Hepatocyte (in vitro differentiated cells): ENCODE measurements around the gene COL19A1.

Source experiments
- EZH2 ChIP-seq: fragments of 200-600 bp; sonication (generic); IDR thresholded peaks from 2 replicates; pipeline ENCODE4 v1.6.1; 2016; ENCODE audit warnings: antibody characterized with exemption, mild to moderate bottlenecking, borderline replicate concordance
- TF ChIP-seq, protein P1 (sequence below): fragments of 200-600 bp; sonication (generic); IDR thresholded peaks from 2 replicates; pipeline ENCODE4 v1.5.1; 2016; ENCODE audit warnings: antibody characterized with exemption, mild to moderate bottlenecking; ENCODE audit not compliant: poor library complexity

DNA sequence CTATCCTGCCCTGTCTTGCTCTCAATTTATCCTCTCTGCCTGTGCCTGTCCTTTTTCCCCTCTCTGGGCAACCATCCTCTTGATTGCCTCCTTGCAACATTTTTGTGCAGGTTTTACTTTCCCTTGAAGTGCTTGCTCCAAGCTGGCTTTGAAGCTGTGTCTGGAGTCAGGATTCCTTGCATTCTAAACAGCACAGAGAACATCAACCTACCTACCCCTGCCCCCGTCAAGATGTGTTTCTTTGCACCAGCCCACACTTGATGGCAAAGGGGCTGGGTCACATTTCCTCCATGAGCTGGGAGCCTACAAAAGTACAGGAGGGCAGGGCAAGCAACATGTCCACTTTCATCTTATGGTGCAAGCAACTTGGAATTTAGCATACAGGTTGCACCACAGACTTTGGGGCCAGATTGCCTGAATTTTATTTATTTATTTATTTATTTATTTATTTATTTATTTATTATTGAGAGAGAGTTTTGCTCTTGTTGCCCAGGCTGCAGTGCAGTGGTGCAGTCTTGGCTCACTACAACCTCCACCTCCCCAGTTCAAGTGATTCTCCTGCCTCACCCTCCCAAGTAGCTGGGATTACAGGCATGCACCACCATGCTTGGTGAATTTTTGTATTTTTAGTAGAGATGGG lies 206.3 kb downstream of the COL19A1 start:
- TF ChIP-seq, protein P1, sequence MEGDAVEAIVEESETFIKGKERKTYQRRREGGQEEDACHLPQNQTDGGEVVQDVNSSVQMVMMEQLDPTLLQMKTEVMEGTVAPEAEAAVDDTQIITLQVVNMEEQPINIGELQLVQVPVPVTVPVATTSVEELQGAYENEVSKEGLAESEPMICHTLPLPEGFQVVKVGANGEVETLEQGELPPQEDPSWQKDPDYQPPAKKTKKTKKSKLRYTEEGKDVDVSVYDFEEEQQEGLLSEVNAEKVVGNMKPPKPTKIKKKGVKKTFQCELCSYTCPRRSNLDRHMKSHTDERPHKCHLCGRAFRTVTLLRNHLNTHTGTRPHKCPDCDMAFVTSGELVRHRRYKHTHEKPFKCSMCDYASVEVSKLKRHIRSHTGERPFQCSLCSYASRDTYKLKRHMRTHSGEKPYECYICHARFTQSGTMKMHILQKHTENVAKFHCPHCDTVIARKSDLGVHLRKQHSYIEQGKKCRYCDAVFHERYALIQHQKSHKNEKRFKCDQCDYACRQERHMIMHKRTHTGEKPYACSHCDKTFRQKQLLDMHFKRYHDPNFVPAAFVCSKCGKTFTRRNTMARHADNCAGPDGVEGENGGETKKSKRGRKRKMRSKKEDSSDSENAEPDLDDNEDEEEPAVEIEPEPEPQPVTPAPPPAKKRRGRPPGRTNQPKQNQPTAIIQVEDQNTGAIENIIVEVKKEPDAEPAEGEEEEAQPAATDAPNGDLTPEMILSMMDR, result no peak
- TF ChIP-seq EZH2, result no peak
